ENCODE results near the gene GAN.

The GAN gene

GRCh38 chr16:81314603-81315270 lies at the start of gene GAN:
Gene GAN (plus strand): TSS chr16:81314962. CDS start chr16:81315114, 152 bp downstream.
- in situ Hi-C loops (cut with MboI; ENCODE audit: low sequenced_read_pairs): no loop called here

- in situ Hi-C loops (cut with MboI; ENCODE audit: low sequenced_read_pairs): no loop called here
Measured at GRCh38 chr16:81265052-81265451, 49.7 kb upstream of the GAN start.

GRCh38 chr16:81265658-81266451 lies 48.9 kb upstream of the GAN start:
- in situ Hi-C loops (cut with MboI; ENCODE audit: low sequenced_read_pairs): no loop called here

- in situ Hi-C loops (cut with MboI; ENCODE audit: low sequenced_read_pairs): no loop called here
Measured at GRCh38 chr16:81266680-81267095, 48.1 kb upstream of the GAN start.

GRCh38 chr16:81268509-81268908 lies 46.3 kb upstream of the GAN start:
- in situ Hi-C loops (cut with MboI; ENCODE audit: low sequenced_read_pairs): no loop called here

GRCh38 chr16:81273223-81273950 lies 41.4 kb upstream of the GAN start:
- in situ Hi-C loops (cut with MboI; ENCODE audit: low sequenced_read_pairs): no loop called here

GRCh38 chr16:81275064-81275532 lies 39.7 kb upstream of the GAN start:
- in situ Hi-C loops (cut with MboI; ENCODE audit: low sequenced_read_pairs): no loop called here

- in situ Hi-C loops (cut with MboI; ENCODE audit: low sequenced_read_pairs): no loop called here
Measured at GRCh38 chr16:81275795-81276194, 39.0 kb upstream of the GAN start.

- in situ Hi-C loops (cut with MboI; ENCODE audit: low sequenced_read_pairs): no loop called here
Measured at GRCh38 chr16:81276323-81276722, 38.4 kb upstream of the GAN start.

- in situ Hi-C loops (cut with MboI; ENCODE audit: low sequenced_read_pairs): no loop called here
Measured at GRCh38 chr16:81277541-81278080, 37.2 kb upstream of the GAN start.

- in situ Hi-C loops (cut with MboI; ENCODE audit: low sequenced_read_pairs): no loop called here
Measured at GRCh38 chr16:81278526-81278925, 36.2 kb upstream of the GAN start.

GRCh38 chr16:81279392-81279791 lies 35.4 kb upstream of the GAN start:
- in situ Hi-C loops (cut with MboI; ENCODE audit: low sequenced_read_pairs): no loop called here

- in situ Hi-C loops (cut with MboI; ENCODE audit: low sequenced_read_pairs): no loop called here
Measured at GRCh38 chr16:81280393-81280792, 34.4 kb upstream of the GAN start.

GRCh38 chr16:81283044-81283443 lies 31.7 kb upstream of the GAN start:
- in situ Hi-C loops (cut with MboI; ENCODE audit: low sequenced_read_pairs): no loop called here

- in situ Hi-C loops (cut with MboI; ENCODE audit: low sequenced_read_pairs): no loop called here
Measured at GRCh38 chr16:81284995-81285600, 29.7 kb upstream of the GAN start.

- in situ Hi-C loops (cut with MboI; ENCODE audit: low sequenced_read_pairs): no loop called here
Measured at GRCh38 chr16:81286190-81286589, 28.6 kb upstream of the GAN start.

GRCh38 chr16:81291117-81291516 lies 23.6 kb upstream of the GAN start:
- in situ Hi-C loops (cut with MboI; ENCODE audit: low sequenced_read_pairs): no loop called here

- in situ Hi-C loops (cut with MboI; ENCODE audit: low sequenced_read_pairs): no loop called here
Measured at GRCh38 chr16:81292936-81293335, 21.8 kb upstream of the GAN start.

GRCh38 chr16:81293909-81294802 lies 20.6 kb upstream of the GAN start:
- in situ Hi-C loops (cut with MboI; ENCODE audit: low sequenced_read_pairs): no loop called here

GRCh38 chr16:81296631-81297030 lies 18.1 kb upstream of the GAN start:
- in situ Hi-C loops (cut with MboI; ENCODE audit: low sequenced_read_pairs): no loop called here

All from hTERT RPE-1 (cell line).